HG03103 (cell line): ENCODE results near the gene HERPUD1.
A peak's percentile ranks its signal among the peaks of the same experiment; 100 is the strongest.
"Not testable (repeated sequence)": the region's sequence is repeated elsewhere in the genome, so short reads cannot be mapped to it uniquely, and the experiment has no call there.

ENCODE experiments used
- ATAC-seq: cut with Tn5 transposase; IDR thresholded peaks from one replicate; pipeline ENCODE4 v1.9.1; 2021; ENCODE audit warnings: low read depth; ENCODE audit not compliant: unreplicated experiment

The HERPUD1 gene

GRCh38 chr16:56953006-56953405 is 21.1 kb downstream of the HERPUD1 start:
- no peak for ATAC-seq

GRCh38 chr16:56956076-56956475 is 24.1 kb downstream of the HERPUD1 start:
- no peak for ATAC-seq

- no peak for ATAC-seq
These were observed 24.8 kb downstream of the HERPUD1 start for GRCh38 chr16:56956756-56957155.

GRCh38 chr16:56960681-56961281 is 28.8 kb downstream of the HERPUD1 start:
- no peak for ATAC-seq

- no peak for ATAC-seq
These were observed 29.4 kb downstream of the HERPUD1 start for GRCh38 chr16:56961386-56961785.

- ATAC-seq, result no peak
These were observed 29.9 kb downstream of the HERPUD1 start, which contains the start of gene CETP for GRCh38 chr16:56961851-56962281. CETP (plus strand) TSS chr16:56961950; CDS start chr16:56961980, 30 bp downstream.

- ATAC-seq, result peak; percentile 67
These were observed 32.6 kb downstream of the HERPUD1 start for GRCh38 chr16:56964243-56965148.

GRCh38 chr16:56965149-56966092 is 33.5 kb downstream of the HERPUD1 start:
- no peak for ATAC-seq

GRCh38 chr16:56966093-56966475 is 34.1 kb downstream of the HERPUD1 start:
- ATAC-seq, result no peak

- ATAC-seq, result no peak
These were observed 35.8 kb downstream of the HERPUD1 start for GRCh38 chr16:56967733-56968132.

- ATAC-seq, result no peak
These were observed 37.8 kb downstream of the HERPUD1 start for GRCh38 chr16:56969769-56970168.

GRCh38 chr16:56970934-56971767 is 39.2 kb downstream of the HERPUD1 start:
- ATAC-seq, result peak; percentile 78

- ATAC-seq, result no peak
These were observed 39.8 kb downstream of the HERPUD1 start for GRCh38 chr16:56971768-56972043.

GRCh38 chr16:56972403-56973293 is 40.7 kb downstream of the HERPUD1 start:
- ATAC-seq, result no peak

- ATAC-seq, result no peak
These were observed 41.4 kb downstream of the HERPUD1 start for GRCh38 chr16:56973294-56973689.

- ATAC-seq, result not testable (repeated sequence)
These were observed 42.0 kb downstream of the HERPUD1 start for GRCh38 chr16:56973899-56974298.

- ATAC-seq, result no peak
These were observed 42.8 kb downstream of the HERPUD1 start for GRCh38 chr16:56974549-56975300.

GRCh38 chr16:56975714-56976113 is 43.8 kb downstream of the HERPUD1 start:
- ATAC-seq, result no peak
